ENCODE measurements around the gene MARCHF4. TPM values are rescaled to one million over a fixed set of nuclear protein-coding genes. Genes with fewer than 3 reads are reported as not detected.

Gene MARCHF4
- total RNA-seq, 2 donors from 2014 or later = 0.51 to 0.86 TPM

DNA sequence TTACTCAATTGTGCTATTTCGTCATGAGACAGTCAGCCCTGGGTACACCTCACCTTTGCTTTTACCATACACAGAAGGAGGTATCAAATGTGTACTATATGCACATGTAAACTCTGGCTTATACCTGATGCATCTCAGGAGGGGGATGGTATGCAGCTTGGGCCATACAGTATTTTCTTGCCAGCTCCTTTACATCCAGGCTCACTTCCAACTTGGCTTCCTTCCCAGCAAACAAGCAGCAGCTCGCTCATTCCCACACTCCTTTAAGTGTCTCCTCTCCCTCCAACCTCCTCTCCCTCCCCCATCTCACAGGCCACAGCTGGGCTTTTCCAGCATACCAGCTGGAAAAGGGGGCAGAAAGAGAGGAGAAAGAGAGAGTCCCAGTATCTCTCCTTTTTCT is 9.6 kb downstream of the MARCHF4 start:
- TF ChIP-seq, protein P1, sequence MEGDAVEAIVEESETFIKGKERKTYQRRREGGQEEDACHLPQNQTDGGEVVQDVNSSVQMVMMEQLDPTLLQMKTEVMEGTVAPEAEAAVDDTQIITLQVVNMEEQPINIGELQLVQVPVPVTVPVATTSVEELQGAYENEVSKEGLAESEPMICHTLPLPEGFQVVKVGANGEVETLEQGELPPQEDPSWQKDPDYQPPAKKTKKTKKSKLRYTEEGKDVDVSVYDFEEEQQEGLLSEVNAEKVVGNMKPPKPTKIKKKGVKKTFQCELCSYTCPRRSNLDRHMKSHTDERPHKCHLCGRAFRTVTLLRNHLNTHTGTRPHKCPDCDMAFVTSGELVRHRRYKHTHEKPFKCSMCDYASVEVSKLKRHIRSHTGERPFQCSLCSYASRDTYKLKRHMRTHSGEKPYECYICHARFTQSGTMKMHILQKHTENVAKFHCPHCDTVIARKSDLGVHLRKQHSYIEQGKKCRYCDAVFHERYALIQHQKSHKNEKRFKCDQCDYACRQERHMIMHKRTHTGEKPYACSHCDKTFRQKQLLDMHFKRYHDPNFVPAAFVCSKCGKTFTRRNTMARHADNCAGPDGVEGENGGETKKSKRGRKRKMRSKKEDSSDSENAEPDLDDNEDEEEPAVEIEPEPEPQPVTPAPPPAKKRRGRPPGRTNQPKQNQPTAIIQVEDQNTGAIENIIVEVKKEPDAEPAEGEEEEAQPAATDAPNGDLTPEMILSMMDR (conservative IDR thresholded peaks at IDR 0.05) = no peak
- Histone ChIP-seq H3K4me1 (ENCODE audit: control insufficient read depth, insufficient read depth, low read length) (peaks cover 10% of the 10 kb centered on the region), H3K9me3 (ENCODE audit: control insufficient read depth, low read length) (no peaks in the 10 kb centered on the region), H3K4me3 (ENCODE audit: low read length) (no peak overlapping the region), H3K27me3 (ENCODE audit: control insufficient read depth, insufficient read depth, low read length, poor library complexity, severe bottlenecking) (no peaks in the 10 kb centered on the region), H3K27ac (ENCODE audit: low read depth, low read length) (no peak overlapping the region), H3K36me3 (ENCODE audit: control insufficient read depth, insufficient read depth, low read length) (no peaks in the 10 kb centered on the region), H3K9ac (ENCODE audit: extremely low read depth, low read length, poor library complexity, severe bottlenecking) (no peak overlapping the region)
- Mint-ChIP-seq H3K4me3 (no peak overlapping the region), H3K4me1 (peaks cover 21% of the 10 kb centered on the region), H3K27me3 (ENCODE audit: insufficient read depth) (peaks cover 31% of the 10 kb centered on the region), H3K27ac (no peak overlapping the region), H3K9me3 (no peaks in the 10 kb centered on the region), H3K36me3 (ENCODE audit: low read depth) (no peaks in the 10 kb centered on the region)
- WGBS, 2 experiments (ENCODE audit: insufficient coverage in 1 of 2, insufficient read length in 1 of 2) = 76% methylated on average over 2 of the region's 2 CpGs; no CpG with 5 or more reads in 1 of the 2 experiments
- no peak for DNase-seq

DNA sequence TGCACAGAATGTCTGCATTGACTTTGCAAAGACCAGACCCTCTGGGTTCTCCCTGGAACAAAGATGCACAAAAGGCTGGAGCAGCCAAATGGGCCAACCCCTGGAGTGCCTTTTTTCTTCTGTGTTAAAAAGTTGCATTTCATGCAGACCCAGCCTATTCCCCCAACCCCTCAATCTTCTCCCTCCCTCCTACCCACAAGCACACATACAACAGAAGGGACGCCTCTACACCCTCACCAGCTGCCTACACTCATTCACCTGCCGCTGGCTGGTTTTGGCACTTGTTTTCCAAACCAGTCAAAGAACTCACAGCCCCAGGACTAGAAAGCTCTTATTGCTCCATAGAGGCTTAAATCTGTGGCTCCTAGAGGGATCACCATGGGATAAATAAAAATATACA is 16.6 kb downstream of the MARCHF4 start:
- Histone ChIP-seq H3K27ac (ENCODE audit: low read depth, low read length) (no peak overlapping the region), H3K27me3 (ENCODE audit: control insufficient read depth, insufficient read depth, low read length, poor library complexity, severe bottlenecking) (no peaks in the 10 kb centered on the region), H3K9ac (ENCODE audit: extremely low read depth, low read length, poor library complexity, severe bottlenecking) (no peak overlapping the region), H3K4me1 (ENCODE audit: control insufficient read depth, insufficient read depth, low read length) (peaks cover 5% of the 10 kb centered on the region), H3K36me3 (ENCODE audit: control insufficient read depth, insufficient read depth, low read length) (no peaks in the 10 kb centered on the region), H3K9me3 (ENCODE audit: control insufficient read depth, low read length) (no peaks in the 10 kb centered on the region), H3K4me3 (ENCODE audit: low read length) (no peak overlapping the region)
- WGBS, 2 experiments (ENCODE audit: insufficient coverage in 1 of 2, insufficient read length in 1 of 2) = 82% methylated on average over 2 of the region's 2 CpGs; no CpG with 5 or more reads in 1 of the 2 experiments
- no peak overlapping the region for H3K27ac Mint-ChIP-seq
- H3K4me3 Mint-ChIP-seq = no peak overlapping the region
- H3K27me3 Mint-ChIP-seq (ENCODE audit: insufficient read depth) = peaks cover 16% of the 10 kb centered on the region
- TF ChIP-seq, protein P1 (conservative IDR thresholded peaks at IDR 0.05) = no peak
- H3K36me3 Mint-ChIP-seq (ENCODE audit: low read depth) = no peaks in the 10 kb centered on the region
- no peaks in the 10 kb centered on the region for H3K9me3 Mint-ChIP-seq
- no peak for DNase-seq
- H3K4me1 Mint-ChIP-seq = peaks cover 6% of the 10 kb centered on the region

DNA sequence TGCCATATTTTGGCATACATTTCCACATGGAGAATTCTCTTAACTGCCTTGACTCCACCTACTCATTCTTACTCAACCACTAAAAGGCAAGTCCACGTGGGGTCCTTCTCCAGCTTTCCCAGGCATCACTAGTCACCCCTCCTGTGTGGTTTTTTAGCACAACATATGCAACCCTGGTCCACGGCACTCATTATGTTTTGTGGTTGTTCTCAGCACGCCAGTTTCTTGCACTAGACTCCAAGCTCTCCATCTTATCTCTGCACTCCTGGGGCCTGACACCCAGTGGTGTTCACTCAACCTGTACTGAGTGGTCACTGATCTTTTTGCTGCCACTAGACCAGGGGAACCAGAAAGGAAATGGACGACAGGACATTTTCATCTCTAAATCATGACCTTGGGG is 18.0 kb downstream of the MARCHF4 start:
- Histone ChIP-seq H3K36me3 (ENCODE audit: control insufficient read depth, insufficient read depth, low read length) (no peaks in the 10 kb centered on the region), H3K27ac (ENCODE audit: low read depth, low read length) (no peak overlapping the region), H3K4me3 (ENCODE audit: low read length) (no peak overlapping the region), H3K9ac (ENCODE audit: extremely low read depth, low read length, poor library complexity, severe bottlenecking) (no peak overlapping the region), H3K4me1 (ENCODE audit: control insufficient read depth, insufficient read depth, low read length) (peaks cover 5% of the 10 kb centered on the region), H3K27me3 (ENCODE audit: control insufficient read depth, insufficient read depth, low read length, poor library complexity, severe bottlenecking) (no peaks in the 10 kb centered on the region), H3K9me3 (ENCODE audit: control insufficient read depth, low read length) (no peaks in the 10 kb centered on the region)
- TF ChIP-seq, protein P1 (conservative IDR thresholded peaks at IDR 0.05) = no peak
- Mint-ChIP-seq H3K36me3 (ENCODE audit: low read depth) (no peaks in the 10 kb centered on the region), H3K4me1 (peaks cover 16% of the 10 kb centered on the region), H3K27me3 (ENCODE audit: insufficient read depth) (peaks cover 8% of the 10 kb centered on the region), H3K9me3 (no peaks in the 10 kb centered on the region), H3K4me3 (no peak overlapping the region), H3K27ac (no peak overlapping the region)
- DNase-seq = no peak
- WGBS, 2 experiments (ENCODE audit: insufficient coverage in 1 of 2, insufficient read length in 1 of 2) = 91 to 95% methylated on average over 4 of the region's 4 CpGs

Data from endodermal cell (in vitro differentiated cells).